22Rv1 (cell line): ENCODE results near the gene NPFFR1.

Experiments used
- CTCF ChIP-seq: fragments of 450-650 bp; IDR thresholded peaks from 2 replicates; pipeline ENCODE4 v1.5.1; 2017; ENCODE audit warnings: mild to moderate bottlenecking
- ZFX ChIP-seq: fragments of 450-650 bp; IDR thresholded peaks from 2 replicates; pipeline ENCODE4 v1.6.1; 2017; ENCODE audit warnings: antibody characterized with exemption, borderline replicate concordance

GRCh38 chr10:70283445-70284399 is at the start of gene NPFFR1:
- TF ChIP-seq CTCF = no peak
- no peak for TF ChIP-seq ZFX
